OCI-M2 (cell line): Measurements from ENCODE around the gene MON2.

Experiments
- DNase-seq: peaks from one replicate; lab custom pipeline; 2025; ENCODE audit not compliant: unreplicated experiment; lab: John Stamatoyannopoulos, UW

The MON2 gene

DNA sequence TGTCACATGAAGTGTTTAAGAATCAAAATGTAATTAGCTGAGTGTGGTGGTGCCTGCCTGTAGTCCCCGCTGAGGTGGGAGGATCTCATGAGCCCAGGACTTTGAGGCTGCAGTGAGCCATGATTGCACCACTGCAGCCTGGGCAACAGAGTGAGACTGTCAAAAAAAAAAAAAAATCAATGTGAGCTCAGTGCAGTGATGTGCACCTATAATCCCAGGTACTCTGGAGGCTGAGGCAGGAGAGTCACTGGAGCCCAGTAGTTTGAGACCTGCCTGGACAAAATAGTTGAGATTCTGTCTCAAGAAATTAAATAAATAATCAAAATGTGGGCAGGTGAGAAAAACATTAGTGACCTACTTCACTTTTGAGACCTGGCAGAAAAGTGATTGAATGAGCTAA is 140.0 kb downstream of the MON2 start:
- no peak for DNase-seq

DNA sequence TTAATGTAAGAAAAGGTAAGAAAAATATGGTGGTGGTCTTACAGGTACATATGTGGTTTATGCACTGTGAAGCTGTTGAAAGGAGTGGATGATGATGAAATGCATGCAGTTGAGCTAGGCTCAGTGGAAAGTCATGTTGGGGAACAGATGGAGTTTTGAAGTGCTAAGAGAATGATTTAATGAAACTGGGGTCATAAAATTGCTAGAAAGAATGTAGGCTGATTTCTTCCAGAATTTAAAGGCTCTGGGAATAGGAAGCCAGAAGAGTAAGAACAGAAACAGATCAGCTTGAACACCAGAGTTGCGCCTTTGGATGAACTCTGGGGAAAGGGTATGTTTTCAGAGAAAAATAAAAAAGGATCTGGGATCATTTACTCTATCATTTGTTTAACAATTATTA is 146.5 kb downstream of the MON2 start:
- no peak for DNase-seq

DNA sequence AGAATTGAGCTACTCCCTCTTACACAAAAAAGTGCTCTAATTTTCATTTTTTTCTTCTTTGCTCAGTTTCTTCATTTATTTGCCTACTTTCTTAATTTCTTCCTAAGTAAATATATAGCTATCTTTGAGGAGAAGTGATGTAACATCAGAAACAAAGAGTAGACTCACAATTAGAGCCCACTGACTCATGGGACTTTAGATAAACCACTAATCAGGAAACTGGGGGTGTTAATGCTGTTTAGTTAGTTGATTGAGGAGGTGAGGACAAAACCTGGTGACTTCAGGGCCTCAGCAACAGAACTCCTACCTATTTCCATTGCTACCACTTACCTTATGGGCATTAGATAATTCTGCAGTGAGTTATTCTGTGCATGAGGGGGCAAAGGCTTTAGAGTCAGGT is 151.7 kb downstream of the MON2 start:
- DNase-seq = no peak

DNA sequence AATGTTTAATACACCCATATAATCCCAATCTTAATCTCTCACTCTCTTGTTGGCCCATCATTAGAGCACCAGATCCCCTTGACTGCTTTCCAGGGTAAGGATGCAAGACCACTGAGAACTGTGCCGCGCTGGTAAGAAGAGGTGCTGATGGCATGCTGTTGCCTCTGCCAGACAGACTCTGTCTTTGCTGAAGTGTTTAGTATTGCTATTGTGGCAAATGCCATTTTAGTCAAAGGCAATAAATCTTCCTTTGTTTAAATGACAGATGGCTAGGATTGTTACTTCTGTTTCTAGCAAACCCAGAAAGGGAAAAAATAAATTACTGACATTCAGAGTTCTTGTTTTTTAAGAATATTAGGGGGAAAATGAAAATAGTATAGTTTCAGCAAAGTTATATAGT is 152.3 kb downstream of the MON2 start:
- DNase-seq = no peak

DNA sequence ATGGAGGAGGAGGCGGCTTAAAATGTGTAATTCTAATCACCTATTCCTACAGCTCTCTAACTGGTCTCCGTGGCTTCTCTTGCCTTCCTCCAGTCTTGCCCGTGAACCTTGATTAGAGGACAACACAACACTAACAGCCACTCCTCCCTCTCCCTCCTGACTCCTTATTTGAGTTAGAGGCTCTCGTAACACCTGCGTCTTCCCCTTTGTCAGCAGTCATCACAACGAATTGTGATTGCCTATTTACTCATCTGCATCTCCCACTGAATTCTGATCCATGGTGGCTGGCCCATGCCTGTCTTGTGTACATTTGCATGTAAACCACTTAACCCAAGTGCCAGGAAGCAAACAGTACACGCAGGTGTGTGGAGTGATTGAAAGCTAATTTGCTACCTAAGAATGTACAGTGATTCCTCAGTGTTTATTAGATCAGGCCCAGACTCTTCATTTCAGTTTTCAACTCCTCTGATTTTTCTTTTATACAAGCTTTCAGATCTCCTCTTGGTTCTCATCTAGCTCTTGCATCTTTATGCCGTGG is 154.5 kb downstream of the MON2 start:
- DNase-seq = no peak

DNA sequence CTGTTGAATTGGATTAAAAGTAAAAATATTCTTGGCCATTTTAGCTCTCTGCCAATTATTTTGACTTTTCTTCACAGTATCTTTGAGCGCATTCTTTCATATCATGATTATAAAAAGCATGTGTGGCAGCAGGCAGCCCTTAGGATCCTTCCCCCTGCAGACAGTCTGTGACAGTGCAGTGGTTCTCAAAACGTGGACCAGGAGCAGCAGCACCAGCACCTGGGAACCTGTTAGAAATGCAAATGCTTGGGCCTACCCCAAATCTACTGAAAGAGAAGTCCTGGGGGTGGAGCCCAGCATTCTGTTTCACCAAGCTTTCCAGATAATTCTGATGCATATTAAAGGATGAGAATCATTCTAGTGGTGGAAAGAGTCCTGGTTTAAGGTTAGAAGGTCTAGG is 155.6 kb downstream of the MON2 start:
- DNase-seq = no peak

DNA sequence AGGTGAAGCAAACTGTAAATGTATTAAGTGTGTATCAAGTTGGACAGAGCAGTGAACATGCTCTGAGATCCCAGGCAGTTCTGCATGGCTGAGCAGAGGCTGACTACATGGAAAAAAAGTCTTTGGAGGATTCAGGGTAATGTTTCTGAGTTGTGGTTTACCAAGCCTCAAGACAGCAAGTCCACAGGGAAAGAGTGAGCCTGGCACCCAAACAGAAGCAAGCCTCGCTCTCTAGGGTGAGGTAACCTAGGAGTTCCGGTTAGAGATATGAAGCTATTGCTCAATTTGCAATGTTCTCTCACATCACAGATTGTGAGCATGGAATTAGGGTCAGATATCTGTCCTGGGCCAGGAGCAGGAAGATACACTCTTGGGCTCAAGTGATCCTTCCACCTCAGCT is 158.6 kb downstream of the MON2 start:
- no peak for DNase-seq

DNA sequence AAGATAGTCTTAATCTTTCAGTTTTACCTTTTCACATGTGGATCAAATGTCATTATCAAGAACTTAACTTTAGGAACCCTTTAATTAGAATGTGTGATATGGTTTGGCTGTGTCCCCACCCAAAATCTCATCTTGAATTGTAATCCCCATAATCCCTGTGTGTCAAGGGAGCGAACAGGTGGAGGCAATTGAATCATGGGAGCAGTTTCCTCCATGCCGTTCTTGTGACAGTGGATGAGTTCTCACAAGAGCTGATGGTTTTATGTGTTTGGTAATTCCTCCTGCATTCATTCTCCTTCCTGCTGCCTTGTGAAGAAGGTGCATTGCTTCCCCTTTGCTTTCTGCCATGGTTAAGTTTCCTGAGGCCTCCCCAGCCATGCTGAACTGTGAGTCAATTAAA is 160.6 kb downstream of the MON2 start:
- no peak for DNase-seq

DNA sequence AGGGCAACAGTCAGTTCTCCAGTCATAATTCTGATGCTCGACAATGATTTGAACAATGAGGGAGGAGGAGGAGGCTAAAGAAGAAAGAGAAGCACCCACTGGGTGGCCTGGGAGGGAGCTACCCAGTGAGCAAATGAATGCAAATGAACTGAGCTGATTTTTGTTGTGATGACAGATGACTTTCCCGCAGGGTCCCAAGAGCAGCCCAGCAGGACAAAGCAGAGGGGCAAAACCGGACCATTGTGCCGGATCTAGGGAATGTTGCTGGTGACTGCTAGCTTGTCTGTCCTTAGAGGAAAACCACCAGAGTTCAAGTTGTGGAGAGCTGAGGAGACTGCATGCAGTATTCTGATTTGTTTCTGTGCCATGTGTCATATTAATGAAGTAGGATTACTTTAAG is 162.8 kb downstream of the MON2 start:
- DNase-seq = no peak

DNA sequence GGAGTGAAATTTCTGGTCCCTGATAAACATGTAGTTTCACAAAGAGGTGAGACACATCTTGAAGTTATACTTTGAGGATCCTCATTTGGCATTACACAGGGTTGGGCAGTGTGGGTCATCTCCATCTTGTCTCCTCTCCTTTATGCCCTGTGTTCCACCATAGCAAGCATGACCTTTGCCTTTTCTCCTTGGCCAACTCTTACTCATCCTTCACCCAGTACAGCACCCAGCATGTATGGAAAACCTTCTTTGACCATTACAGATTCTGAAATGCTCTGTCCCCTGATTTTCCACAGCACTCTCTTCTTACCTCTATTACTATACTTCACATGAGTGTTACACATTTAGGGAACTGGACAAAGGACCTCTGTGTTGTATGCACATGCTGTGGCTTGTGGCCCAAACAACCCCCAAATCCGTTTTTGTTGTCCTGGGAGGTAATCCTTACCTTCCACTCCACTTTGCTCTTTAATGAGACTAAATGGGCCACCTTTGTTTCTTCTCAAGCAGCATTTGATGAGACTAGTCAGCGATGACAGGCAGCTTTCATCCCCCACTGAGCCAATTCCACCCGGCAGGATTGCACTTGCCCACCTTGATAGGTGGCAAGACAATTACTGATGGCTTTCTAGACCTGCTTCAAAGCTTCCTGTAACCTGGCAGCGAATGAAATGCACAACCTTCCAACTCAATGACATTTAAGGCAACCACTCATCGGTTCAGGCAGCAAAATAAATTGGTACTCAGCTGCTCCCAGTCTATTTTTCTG is 163.5 kb downstream of the MON2 start:
- DNase-seq = no peak

DNA sequence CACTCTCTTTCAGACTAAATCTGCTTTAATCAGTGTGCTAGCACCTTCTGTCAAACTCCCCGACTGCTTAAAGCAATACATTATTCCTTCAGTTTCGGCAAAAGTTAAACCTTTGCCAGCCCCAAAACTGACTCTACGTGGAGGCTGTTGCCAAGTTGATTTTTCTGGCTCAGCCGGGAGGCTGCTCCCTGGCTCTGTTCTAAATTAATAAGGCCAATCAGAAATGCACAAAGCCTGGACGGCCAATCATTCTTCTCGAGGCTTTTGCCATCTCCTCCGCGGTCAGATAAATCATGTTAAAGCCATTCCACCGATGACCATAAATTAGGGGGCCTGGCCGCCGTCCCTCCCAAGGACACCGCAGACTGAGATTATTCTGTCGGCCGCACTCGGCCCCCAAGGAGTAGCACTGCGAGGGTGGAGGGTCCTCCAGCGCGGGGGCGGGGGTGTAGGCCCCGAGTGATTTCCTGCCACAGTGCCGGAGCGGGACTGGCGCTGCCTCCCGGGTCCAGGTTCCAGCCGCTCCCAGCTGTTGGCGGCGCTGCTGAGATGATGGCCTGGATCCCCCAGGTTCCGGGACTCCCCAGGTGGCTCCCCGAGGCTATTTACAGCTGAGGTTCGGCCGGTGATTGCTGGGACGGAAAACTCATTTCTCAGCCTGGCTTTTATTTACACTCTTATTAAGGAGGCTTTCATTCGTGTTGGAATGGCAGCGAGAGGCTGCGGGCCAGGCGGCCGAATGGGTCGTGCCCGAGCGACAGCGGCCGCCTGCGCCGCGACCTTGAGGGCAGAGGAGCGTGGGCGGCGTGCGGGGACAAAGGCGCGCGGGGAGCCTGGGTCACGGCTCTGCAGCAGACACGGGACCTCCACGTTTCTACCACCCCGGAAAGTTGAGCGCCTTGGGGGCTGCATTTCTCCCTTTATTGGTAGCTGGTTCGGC is 165.1 kb downstream of the MON2 start:
- no peak for DNase-seq

DNA sequence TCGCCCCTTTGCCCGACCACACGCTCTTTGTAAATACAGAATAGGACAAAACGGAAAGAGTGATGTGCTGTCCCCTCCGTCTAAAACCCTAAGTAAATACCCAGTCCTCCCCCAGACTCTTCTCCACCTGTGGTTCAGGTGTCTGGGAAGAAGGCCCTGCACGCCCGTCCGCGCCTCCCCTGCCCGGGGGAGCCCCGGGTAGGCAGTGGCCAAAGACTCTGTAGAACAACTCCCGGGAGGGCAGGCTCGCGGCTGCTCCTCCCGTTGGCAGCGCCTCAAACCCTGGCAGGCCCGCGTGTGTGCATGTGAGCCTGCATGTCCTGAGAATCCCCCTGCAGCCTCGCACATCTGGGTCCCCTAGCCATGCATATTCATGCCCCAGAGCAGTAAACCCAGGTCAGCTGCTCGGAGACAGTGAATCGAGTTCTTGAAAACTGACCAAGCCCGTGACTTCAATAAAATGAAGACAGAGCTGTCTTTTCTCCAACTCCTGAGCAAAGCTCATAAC is 165.8 kb downstream of the MON2 start:
- DNase-seq = no peak

DNA sequence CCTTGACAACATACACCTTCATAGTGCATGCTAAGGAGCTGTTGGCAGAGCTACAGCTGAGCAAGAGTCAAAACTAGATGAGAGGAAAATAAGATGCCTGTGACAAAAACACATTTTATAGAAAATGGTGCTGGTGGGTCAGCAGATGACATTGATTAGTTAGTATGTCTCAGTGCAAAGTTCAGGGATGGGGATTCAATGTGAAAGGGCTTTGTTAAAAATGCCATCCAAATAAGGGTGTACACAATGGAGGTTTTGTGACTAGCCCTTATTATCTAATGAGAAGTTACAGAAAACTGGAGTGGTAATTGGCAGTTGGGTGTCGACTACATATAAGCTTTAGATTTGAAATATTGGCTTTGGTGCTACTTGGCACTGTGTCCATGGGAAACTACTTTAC is 169.0 kb downstream of the MON2 start:
- no peak for DNase-seq

DNA sequence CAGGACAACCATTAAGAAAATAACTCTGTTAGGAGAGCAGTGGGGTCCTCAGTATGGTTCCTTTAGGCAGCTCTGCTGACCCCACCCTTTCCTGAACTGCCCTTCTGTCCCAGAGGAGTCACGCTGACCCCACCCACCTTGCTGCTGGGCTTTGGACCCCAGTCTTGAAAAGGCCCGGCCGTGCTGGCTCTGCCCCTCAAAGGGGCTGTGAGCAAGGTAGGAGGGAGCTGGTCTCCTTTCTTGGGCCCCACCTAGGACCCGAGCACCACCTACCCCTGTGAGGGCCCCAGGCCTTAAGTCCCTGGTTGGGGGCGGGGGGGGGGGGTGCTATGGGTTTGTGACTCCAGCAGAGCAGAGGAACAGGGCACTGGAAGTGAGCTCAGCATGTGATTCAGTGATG is 171.1 kb downstream of the MON2 start:
- no peak for DNase-seq

DNA sequence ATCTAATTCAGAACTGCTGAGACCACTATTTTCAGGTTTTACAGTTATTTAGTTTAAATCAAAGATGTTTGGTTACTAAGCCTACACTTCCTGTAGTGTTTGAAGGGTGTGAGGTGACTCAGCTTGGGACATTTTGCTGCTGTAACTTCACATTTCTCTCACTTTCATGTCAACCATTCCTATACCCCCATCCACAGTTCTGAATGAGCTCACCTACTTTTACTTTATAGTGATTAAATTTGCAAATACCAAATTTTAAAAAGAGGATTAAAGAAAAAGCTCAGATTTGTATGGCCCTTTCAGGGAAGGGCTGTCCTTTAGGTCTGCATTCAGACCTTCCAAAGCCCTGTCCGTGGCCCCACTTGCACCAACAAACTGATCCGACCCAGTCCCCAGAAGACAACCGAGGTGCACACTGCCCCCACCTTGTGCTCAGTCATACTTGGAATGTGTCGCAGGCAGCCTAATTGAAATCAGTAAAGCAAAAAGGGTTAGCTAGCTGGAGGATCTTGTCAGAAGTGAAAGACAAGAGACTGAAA is 174.4 kb downstream of the MON2 start:
- no peak for DNase-seq

DNA sequence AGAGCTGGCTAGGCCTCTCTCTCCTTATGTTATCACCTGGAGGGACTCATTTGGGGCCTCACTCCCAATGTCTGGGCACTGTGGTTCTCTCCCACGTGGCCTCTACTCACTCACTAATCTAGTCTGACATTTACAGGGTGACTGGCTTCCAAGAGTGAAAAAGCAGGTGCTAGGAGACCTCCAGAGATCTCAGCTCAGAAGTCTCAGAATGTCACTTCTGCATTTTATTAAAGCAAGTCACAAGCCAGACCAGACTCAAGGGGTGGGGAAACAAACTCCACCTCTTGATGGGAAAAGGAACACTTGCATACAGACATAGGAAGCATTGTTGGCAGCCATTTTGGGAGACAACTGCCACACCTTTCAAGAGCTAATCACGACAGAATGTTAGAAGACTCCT is 175.9 kb downstream of the MON2 start:
- DNase-seq = no peak

DNA sequence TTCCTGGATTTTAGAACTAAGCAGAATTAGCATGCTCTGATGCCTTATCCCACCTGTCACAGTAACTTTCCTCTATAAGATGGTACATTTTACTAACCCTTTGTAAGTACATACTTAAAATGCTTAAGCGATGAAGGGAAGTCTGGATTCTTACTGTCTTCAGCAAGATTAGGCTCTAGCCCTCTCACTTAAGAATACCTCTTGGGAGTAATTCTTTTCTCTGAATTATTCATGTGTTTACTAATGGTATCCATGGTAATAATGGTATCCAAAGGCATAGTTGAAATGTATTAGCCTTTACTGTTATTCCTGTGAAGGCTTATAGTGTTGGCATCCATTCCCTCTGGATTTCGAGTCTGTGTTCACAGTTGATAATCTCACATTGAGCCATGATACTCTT is 176.9 kb downstream of the MON2 start:
- DNase-seq = no peak

DNA sequence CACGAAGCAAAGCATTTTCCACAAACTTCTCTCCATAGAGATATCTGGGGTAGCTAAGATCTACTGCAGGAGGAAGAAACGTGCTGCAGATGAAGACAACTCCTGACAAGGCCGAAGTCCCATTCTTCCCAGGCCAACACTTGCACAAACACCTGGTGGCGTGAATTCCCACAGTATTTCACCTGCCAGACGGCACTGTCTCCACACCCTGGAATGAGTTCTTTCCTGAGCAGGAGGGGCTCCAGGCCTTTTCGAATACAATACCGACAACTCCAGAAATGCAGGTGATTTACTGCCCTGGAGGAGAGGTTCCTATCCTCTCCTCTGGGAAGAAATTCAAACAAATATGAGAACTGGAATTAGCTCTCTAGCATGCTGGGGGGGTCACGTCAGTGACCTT is 179.9 kb downstream of the MON2 start:
- no peak for DNase-seq

DNA sequence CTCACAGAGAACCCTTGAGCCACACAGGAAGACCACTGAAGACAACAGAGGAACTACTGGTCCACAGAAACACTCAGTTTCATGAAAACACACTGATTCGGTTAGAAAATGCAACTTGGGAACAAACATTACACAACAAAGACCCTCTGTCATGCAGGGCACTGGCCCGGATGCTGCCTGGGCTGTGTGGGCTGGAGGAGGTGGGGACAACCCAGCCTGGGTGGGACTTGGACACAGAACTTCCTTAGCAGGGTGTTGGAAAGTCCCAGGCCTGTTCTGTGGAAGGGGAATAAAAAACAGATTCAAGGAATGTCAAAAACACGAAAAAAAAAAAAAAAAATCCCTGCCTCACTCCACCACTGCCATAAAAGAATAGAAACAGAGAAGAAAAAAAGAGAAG is 181.0 kb downstream of the MON2 start:
- no peak for DNase-seq

DNA sequence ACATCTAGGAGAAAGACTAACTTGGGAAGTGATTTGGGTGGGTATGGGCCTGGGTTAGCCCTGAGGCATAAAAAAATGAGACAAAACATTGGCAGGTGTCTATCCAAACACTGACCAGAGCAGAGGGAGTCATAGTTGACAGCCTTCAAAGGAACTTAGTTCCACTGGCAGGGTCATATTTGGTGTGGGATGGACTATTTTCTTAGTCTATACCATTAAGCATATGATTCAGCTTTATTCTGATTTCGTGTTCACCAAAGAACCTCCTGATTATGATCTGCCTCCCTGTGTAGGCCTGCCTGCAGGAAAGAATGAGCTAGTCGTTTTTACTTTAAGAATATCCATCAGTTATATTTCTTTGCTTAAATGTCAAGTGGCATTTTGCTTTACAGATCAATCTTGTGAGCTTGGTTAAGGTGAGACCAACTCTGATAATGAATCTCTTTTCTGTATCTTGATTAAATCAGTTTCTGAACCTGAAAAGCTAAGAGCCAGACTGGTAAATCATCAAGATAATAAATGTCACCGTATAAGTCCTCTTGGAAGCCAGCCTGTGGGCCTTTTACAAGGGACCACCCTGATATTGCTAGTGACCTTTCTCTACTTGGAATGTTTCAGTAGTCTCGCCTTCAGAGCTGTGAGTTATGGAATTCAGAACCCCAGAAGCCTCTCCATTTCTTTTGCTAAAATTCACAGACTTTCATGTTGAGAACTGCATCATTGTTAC is 182.9 kb downstream of the MON2 start:
- no peak for DNase-seq
